Measurements from ENCODE around the gene FAM118B.

The FAM118B gene

GRCh38 chr11:126211236-126212088, at the start of gene FAM118B, which contains the start of gene RPUSD4:
Gene FAM118B, plus strand, starts transcription at chr11:126211782. Its CDS starts 23,220 bp downstream, at chr11:126235002.
Gene RPUSD4, minus strand, starts transcription at chr11:126211650. Its CDS starts 12 bp downstream, at chr11:126211638.
- TF ChIP-seq CTCF (IDR thresholded peaks at IDR 0.05; ENCODE audit: low read depth, low read length), result no peak
- peak within 1 kb of the TSS; percentile 98 for H3K4me3 ChIP-seq (ENCODE audit: low read depth, low read length)

GRCh38 chr11:126162306-126163030, 49.1 kb upstream of the FAM118B start:
- no peak for TF ChIP-seq CTCF (IDR thresholded peaks at IDR 0.05; ENCODE audit: low read depth, low read length)

GRCh38 chr11:126163074-126163700, 48.4 kb upstream of the FAM118B start:
- no peak for TF ChIP-seq CTCF (IDR thresholded peaks at IDR 0.05; ENCODE audit: low read depth, low read length)
- no peak overlapping the region for H3K4me3 ChIP-seq (ENCODE audit: low read depth, low read length)

More at GRCh38 chr11:126162306-126163030, 49.1 kb upstream of the FAM118B start:
- H3K4me3 ChIP-seq (ENCODE audit: low read depth, low read length), result no peak overlapping the region

GRCh38 chr11:126163779-126164178, 47.8 kb upstream of the FAM118B start:
- TF ChIP-seq CTCF (IDR thresholded peaks at IDR 0.05; ENCODE audit: low read depth, low read length), result no peak
- H3K4me3 ChIP-seq (ENCODE audit: low read depth, low read length), result no peak overlapping the region

GRCh38 chr11:126164781-126165180, 46.8 kb upstream of the FAM118B start:
- H3K4me3 ChIP-seq (ENCODE audit: low read depth, low read length), result no peak overlapping the region
- no peak for TF ChIP-seq CTCF (IDR thresholded peaks at IDR 0.05; ENCODE audit: low read depth, low read length)

- no peak for TF ChIP-seq CTCF (IDR thresholded peaks at IDR 0.05; ENCODE audit: low read depth, low read length)
- H3K4me3 ChIP-seq (ENCODE audit: low read depth, low read length), result no peak overlapping the region
Measured at GRCh38 chr11:126165311-126165720, 46.3 kb upstream of the FAM118B start.
